ENCODE measurements around the gene FPR3. TPM values are rescaled to one million over a fixed set of nuclear protein-coding genes. Genes with fewer than 3 reads are reported as not detected.

The FPR3 gene
- total and polyA plus RNA-seq, 7 donors: 1.6 to 25.9 (median 4.6) TPM

- 51 to 57% methylated on average over 3 of the region's 3 CpGs for WGBS, 2 donors
- Histone ChIP-seq H3K4me3 (no peak overlapping the region), H3K27me3 (peaks cover 0 to 11% (median 5%) of the 10 kb centered on the region in 3 donors), H3K4me1 (no peaks in the 10 kb centered on the region), H3K9me3 (no peaks in the 10 kb centered on the region), H3K27ac (no peak overlapping the region), H3K36me3 (no peaks in the 10 kb centered on the region)
- intact Hi-C loops (cut with DNase I): no loop called here
- TF ChIP-seq POLR2A (IDR thresholded peaks at IDR 0.05) (no peak), CTCF (IDR thresholded peaks at IDR 0.05) (no peak), POLR2AphosphoS5 (IDR thresholded peaks at IDR 0.05) (no peak)
- DNase-seq: no peak
Observed at GRCh38 chr19:51781999-51782398, 13.0 kb upstream of the FPR3 start.

DNA sequence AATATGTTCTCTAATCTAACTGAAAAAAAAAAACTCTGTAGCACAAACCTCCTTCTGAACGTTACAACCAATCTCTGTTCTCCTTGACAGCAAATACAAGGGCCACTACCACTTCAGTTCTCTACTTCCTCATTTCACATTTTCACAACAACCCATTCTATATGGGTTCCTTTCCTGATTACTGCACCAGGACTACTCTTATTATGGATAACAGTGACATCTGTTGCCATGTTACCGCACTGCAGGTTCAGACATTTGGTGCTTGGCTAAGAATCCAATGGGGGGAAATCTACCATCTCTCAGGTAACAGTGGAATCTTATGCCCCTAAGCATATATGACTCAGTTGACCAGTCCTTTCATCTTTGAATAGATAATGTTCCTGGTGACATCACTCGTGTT lies 11.6 kb upstream of the FPR3 start:
- Histone ChIP-seq H3K36me3 (no peaks in the 10 kb centered on the region), H3K27me3 (peaks cover 0 to 8% (median 5%) of the 10 kb centered on the region in 3 donors), H3K4me3 (no peak overlapping the region), H3K27ac (no peak overlapping the region), H3K4me1 (no peaks in the 10 kb centered on the region), H3K9me3 (no peaks in the 10 kb centered on the region)
- TF ChIP-seq POLR2A (IDR thresholded peaks at IDR 0.05) (no peak), POLR2AphosphoS5 (IDR thresholded peaks at IDR 0.05) (no peak), CTCF (IDR thresholded peaks at IDR 0.05) (no peak), EP300 (IDR thresholded peaks at IDR 0.05) (no peak)
- no peak for DNase-seq
- intact Hi-C loops (cut with DNase I): no loop called here
- 27% methylated on average over 3 of the region's 3 CpGs for WGBS, 2 donors

- whole genome bisulfite sequencing, 2 donors: 67 to 68% methylated on average over 6 of the region's 6 CpGs
- peaks cover 0 to 5% (median 0%) of the 10 kb centered on the region in 3 donors for H3K27me3 ChIP-seq
Observed at GRCh38 chr19:51784109-51784785, 10.7 kb upstream of the FPR3 start.

DNA sequence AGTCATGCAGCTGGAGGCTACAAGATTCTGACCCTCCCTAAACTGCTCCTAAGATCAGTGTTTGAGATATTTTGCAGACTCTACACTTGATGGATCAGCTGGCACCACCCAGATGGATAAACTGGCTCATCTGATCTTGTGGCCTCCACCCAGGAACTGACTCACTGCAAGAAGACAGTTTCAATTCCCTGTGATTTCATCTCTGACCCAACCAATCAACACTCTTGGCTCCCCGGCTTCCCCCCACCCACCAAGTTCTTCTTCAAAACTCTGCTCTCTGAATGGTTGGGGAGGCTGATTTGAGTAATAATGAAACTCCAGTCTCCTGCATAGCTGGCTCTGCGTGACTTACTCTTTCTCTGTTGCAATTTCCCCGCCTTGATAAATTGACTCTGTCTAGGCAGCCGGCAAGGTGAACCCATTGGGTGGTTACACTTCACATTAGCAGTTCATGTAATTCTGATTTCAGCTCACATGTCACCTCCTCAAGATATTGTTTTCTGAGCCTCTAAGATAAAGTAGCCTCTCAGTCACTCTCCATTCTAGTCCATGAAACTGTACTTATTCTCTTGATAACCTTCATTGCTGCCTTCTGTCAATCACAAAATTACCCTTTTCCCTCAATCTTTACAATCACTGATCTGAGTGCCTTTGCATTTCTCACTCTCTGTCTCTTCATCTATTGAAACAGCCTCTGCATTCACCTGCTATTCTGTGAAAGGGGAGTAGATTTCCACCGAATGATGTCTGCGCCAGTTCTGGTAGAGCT lies 9.9 kb upstream of the FPR3 start:
- Histone ChIP-seq H3K4me3 (no peak overlapping the region), H3K27ac (peak overlapping the region; percentile 0 to 64 (median 36)), H3K36me3 (no peaks in the 10 kb centered on the region), H3K27me3 (peaks cover 0 to 5% (median 0%) of the 10 kb centered on the region in 3 donors), H3K4me1 (no peaks in the 10 kb centered on the region), H3K9me3 (no peaks in the 10 kb centered on the region)
- WGBS, 2 donors: 68 to 70% methylated on average over 6 of the region's 6 CpGs
- intact Hi-C loops (cut with DNase I): no loop called here
- DNase-seq: peak; percentile 84
- peak in 3 of 4 donors; percentile 15 to 34 (median 21) for TF ChIP-seq POLR2AphosphoS5 (IDR thresholded peaks at IDR 0.05)
- no peak for TF ChIP-seq CTCF (IDR thresholded peaks at IDR 0.05)

More at GRCh38 chr19:51784109-51784785, 10.7 kb upstream of the FPR3 start:
- H3K9me3 ChIP-seq: no peaks in the 10 kb centered on the region
- H3K36me3 ChIP-seq: no peaks in the 10 kb centered on the region
- no peak for TF ChIP-seq POLR2A (IDR thresholded peaks at IDR 0.05)
- TF ChIP-seq EP300 (IDR thresholded peaks at IDR 0.05): no peak
- TF ChIP-seq CTCF (IDR thresholded peaks at IDR 0.05): no peak
- no peak for TF ChIP-seq POLR2AphosphoS5 (IDR thresholded peaks at IDR 0.05)
- H3K27ac ChIP-seq: peak overlapping the region; percentile 0 to 51 (median 30)
- no peaks in the 10 kb centered on the region for H3K4me1 ChIP-seq
- H3K4me3 ChIP-seq: no peak overlapping the region
- no peak for DNase-seq
- intact Hi-C loops (cut with DNase I): no loop called here

Data from sigmoid colon (tissue), 7 donors.